Daoy (cell line): ENCODE measurements around the gene PSMD3. TPM values are rescaled to one million over a fixed set of nuclear protein-coding genes. Genes with fewer than 3 reads are reported as not detected.

ENCODE experiments used
- total RNA-seq: library from RNA; depleted of rRNA; stranded (reverse); fragments of >200 nt; shearing (Covaris generic); gene quantifications from 2 replicates; pipeline ENCODE4 v1.2.3, GENCODE V29; 2014; rRNA removed

The PSMD3 gene
- total RNA-seq, 1 experiment from 2014 or later = 185 TPM

Other genes with a start within 250 kb of the PSMD3 start
- gene GRB7, start 242.9 kb upstream of the PSMD3 start, total RNA-seq = 0.11 and 0.15 TPM in 2 replicates
- gene IKZF3, start 116.5 kb upstream of the PSMD3 start, total RNA-seq = 0.30 and 0.74 TPM in 2 replicates
- not detected in 2 replicates for gene ZPBP2, start 112.6 kb upstream of the PSMD3 start, total RNA-seq
- gene GSDMB, start 62.2 kb upstream of the PSMD3 start, total RNA-seq = 0.57 and 2.5 TPM in 2 replicates
- 23.3 and 27.1 TPM in 2 replicates for gene ORMDL3, start 53.2 kb upstream of the PSMD3 start, total RNA-seq
- not detected in 2 replicates for gene LRRC3C, start 53.1 kb upstream of the PSMD3 start, total RNA-seq
- gene GSDMA, start 17.8 kb upstream of the PSMD3 start, total RNA-seq = not detected in 2 replicates
- gene CSF3, start 34.6 kb downstream of the PSMD3 start, total RNA-seq = 0.29 TPM in 1 of 2 replicates, not detected in the other
- 31.8 and 39.2 TPM in 2 replicates for gene MED24, start 73.6 kb downstream of the PSMD3 start, total RNA-seq
- gene THRA, start 82.2 kb downstream of the PSMD3 start, total RNA-seq = 4.4 and 7.7 TPM in 2 replicates
- gene NR1D1, start 119.8 kb downstream of the PSMD3 start, total RNA-seq = 0.80 and 1.4 TPM in 2 replicates
- gene MSL1, start 141.2 kb downstream of the PSMD3 start, total RNA-seq = 46.5 and 52.5 TPM in 2 replicates
- 47.8 and 56.5 TPM in 2 replicates for gene CASC3, start 159.7 kb downstream of the PSMD3 start, total RNA-seq
- gene RAPGEFL1, start 196.7 kb downstream of the PSMD3 start, total RNA-seq = 0.51 and 1.2 TPM in 2 replicates
- gene WIPF2, start 238.5 kb downstream of the PSMD3 start, total RNA-seq = 4.9 and 6.3 TPM in 2 replicates